Activated T-cell treated with anti-CD3 and anti-CD28 coated beads for 1 hour (primary cell): ENCODE data around the gene FHIT.
"Not testable (repeated sequence)": the region's sequence is repeated elsewhere in the genome, so short reads cannot be mapped to it uniquely, and the experiment has no call there.

ENCODE experiments used
- DNase-seq: peaks from one replicate; pipeline ENCODE4 v3.0.0-alpha.2; 2020; ENCODE audit warnings: low read depth

Gene FHIT

GRCh38 chr3:60989626-60990441, 261.4 kb downstream of the FHIT start:
- DNase-seq, result no peak

- DNase-seq, result not testable (repeated sequence)
Observed at GRCh38 chr3:60987191-60987590, 264.1 kb downstream of the FHIT start.

GRCh38 chr3:60986552-60986951, 264.7 kb downstream of the FHIT start:
- no peak for DNase-seq

- DNase-seq, result no peak
Observed at GRCh38 chr3:60983906-60984305, 267.3 kb downstream of the FHIT start.

GRCh38 chr3:60980342-60980692, 270.9 kb downstream of the FHIT start:
- no peak for DNase-seq

GRCh38 chr3:60979461-60980341, 271.6 kb downstream of the FHIT start:
- DNase-seq, result no peak

GRCh38 chr3:60973321-60973720, 277.9 kb downstream of the FHIT start:
- DNase-seq, result no peak

- DNase-seq, result no peak
Observed at GRCh38 chr3:60972599-60972998, 278.7 kb downstream of the FHIT start.

GRCh38 chr3:60970850-60971249, 280.4 kb downstream of the FHIT start:
- DNase-seq, result no peak

GRCh38 chr3:60967141-60967540, 284.1 kb downstream of the FHIT start:
- no peak for DNase-seq

GRCh38 chr3:60957541-60957940, 293.7 kb downstream of the FHIT start:
- no peak for DNase-seq

GRCh38 chr3:60956729-60957128, 294.5 kb downstream of the FHIT start:
- no peak for DNase-seq

GRCh38 chr3:60955034-60955433, 296.2 kb downstream of the FHIT start:
- no peak for DNase-seq

- DNase-seq, result no peak
Observed at GRCh38 chr3:60954048-60954447, 297.2 kb downstream of the FHIT start.

GRCh38 chr3:60953351-60953750, 297.9 kb downstream of the FHIT start:
- DNase-seq, result no peak

- DNase-seq, result no peak
Observed at GRCh38 chr3:60952055-60952454, 299.2 kb downstream of the FHIT start.

- no peak for DNase-seq
Observed at GRCh38 chr3:60949146-60949545, 302.1 kb downstream of the FHIT start.

- no peak for DNase-seq
Observed at GRCh38 chr3:60948488-60948887, 302.8 kb downstream of the FHIT start.

GRCh38 chr3:60935709-60936108, 315.5 kb downstream of the FHIT start:
- no peak for DNase-seq

GRCh38 chr3:60933824-60934223, 317.4 kb downstream of the FHIT start:
- DNase-seq, result no peak

- DNase-seq, result no peak
Observed at GRCh38 chr3:60932643-60933042, 318.6 kb downstream of the FHIT start.

GRCh38 chr3:60932170-60932569, 319.1 kb downstream of the FHIT start:
- no peak for DNase-seq

GRCh38 chr3:60931452-60931851, 319.8 kb downstream of the FHIT start:
- DNase-seq, result no peak
